Type B pancreatic cell (in vitro differentiated cells): ENCODE results near the gene CDC25A. TPM values are rescaled to one million over a fixed set of nuclear protein-coding genes. Genes with fewer than 3 reads are reported as not detected.
"Not testable (repeated sequence)": the region's sequence is repeated elsewhere in the genome, so short reads cannot be mapped to it uniquely, and the experiment has no call there.

Source experiments
- DNase-seq: peaks from one replicate; pipeline ENCODE4 v3.0.0; 2021; ENCODE audit warnings: mixed read lengths; ENCODE audit not compliant: unreplicated experiment; ENCODE audit errors: extremely low spot score
- H3K27ac Mint-ChIP-seq: 2 replicates; pipeline ENCODE4 v1.8.0; 2021; ENCODE audit warnings: mild to moderate bottlenecking, mixed read lengths
- H3K27me3 Mint-ChIP-seq: 2 replicates; pipeline ENCODE4 v1.8.0; 2021; ENCODE audit warnings: mixed read lengths
- H3K36me3 Mint-ChIP-seq: 2 replicates; pipeline ENCODE4 v1.8.0; 2021; ENCODE audit warnings: mixed read lengths
- H3K4me1 Mint-ChIP-seq: one replicate; pipeline ENCODE4 v1.8.0; 2021; ENCODE audit warnings: mixed read lengths; ENCODE audit not compliant: unreplicated experiment
- H3K4me3 Mint-ChIP-seq: 2 replicates; pipeline ENCODE4 v1.8.0; 2021; ENCODE audit warnings: mild to moderate bottlenecking, mixed read lengths
- H3K9me3 Mint-ChIP-seq: 2 replicates; pipeline ENCODE4 v1.8.0; 2021; ENCODE audit warnings: mixed read lengths
- CTCF ChIP-seq: fragments of 200-600 bp; sonication (generic); conservative IDR thresholded peaks from 2 replicates; pipeline ENCODE4 v1.5.0; 2021; ENCODE audit warnings: antibody characterized with exemption, mild to moderate bottlenecking
- total RNA-seq: library from RNA; stranded (reverse); gene quantifications from 2 replicates; pipeline ENCODE4 v1.2.1, GENCODE V29; 2021; ENCODE audit warnings: low replicate concordance

Gene CDC25A
- total RNA-seq, 1 donor from 2014 or later = 28.0 TPM

- no peaks in the 10 kb centered on the region for H3K27me3 Mint-ChIP-seq
- H3K4me3 Mint-ChIP-seq = no peak overlapping the region
- no peak for TF ChIP-seq CTCF
- no peaks in the 10 kb centered on the region for H3K9me3 Mint-ChIP-seq
- H3K4me1 Mint-ChIP-seq = no peaks in the 10 kb centered on the region
- DNase-seq = no peak
- H3K36me3 Mint-ChIP-seq = no peaks in the 10 kb centered on the region
- H3K27ac Mint-ChIP-seq = no peak overlapping the region
Observed at GRCh38 chr3:48218537-48218936, 30.3 kb upstream of the CDC25A start.

DNA sequence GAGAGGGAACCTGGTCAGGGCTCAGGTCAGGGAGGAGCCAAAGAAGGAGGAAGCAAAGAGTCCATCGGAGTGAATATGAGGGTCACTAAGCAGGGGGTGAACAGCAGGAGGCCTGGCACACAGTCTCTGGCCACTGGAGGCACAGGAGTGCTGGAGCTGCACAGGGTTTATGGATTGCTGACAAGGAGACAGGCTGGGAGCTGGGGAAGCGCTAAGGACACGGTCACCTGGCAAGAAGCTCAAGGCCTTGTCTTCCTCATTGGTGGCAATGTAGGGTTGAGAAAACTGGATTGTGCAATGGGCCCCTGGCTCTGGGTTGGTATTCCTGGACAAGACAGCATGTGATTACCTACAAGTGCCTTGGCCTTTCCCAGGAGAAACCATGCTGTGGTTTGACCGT is 29.2 kb upstream of the CDC25A start:
- no peaks in the 10 kb centered on the region for H3K9me3 Mint-ChIP-seq
- no peak for TF ChIP-seq CTCF
- no peaks in the 10 kb centered on the region for H3K27me3 Mint-ChIP-seq
- H3K4me1 Mint-ChIP-seq = no peaks in the 10 kb centered on the region
- H3K27ac Mint-ChIP-seq = no peak overlapping the region
- DNase-seq = no peak
- no peaks in the 10 kb centered on the region for H3K36me3 Mint-ChIP-seq
- H3K4me3 Mint-ChIP-seq = no peak overlapping the region

GRCh38 chr3:48215876-48216275 is 27.7 kb upstream of the CDC25A start:
- no peak for TF ChIP-seq CTCF
- Mint-ChIP-seq H3K4me3 (no peak overlapping the region), H3K36me3 (no peaks in the 10 kb centered on the region), H3K27me3 (no peaks in the 10 kb centered on the region), H3K4me1 (no peaks in the 10 kb centered on the region), H3K27ac (no peak overlapping the region), H3K9me3 (no peaks in the 10 kb centered on the region)
- DNase-seq = no peak

- Mint-ChIP-seq H3K27me3 (no peaks in the 10 kb centered on the region), H3K4me3 (no peak overlapping the region), H3K36me3 (no peaks in the 10 kb centered on the region), H3K4me1 (no peaks in the 10 kb centered on the region), H3K27ac (no peak overlapping the region), H3K9me3 (no peaks in the 10 kb centered on the region)
- DNase-seq = no peak
- no peak for TF ChIP-seq CTCF
Observed at GRCh38 chr3:48215466-48215865, 27.2 kb upstream of the CDC25A start.

GRCh38 chr3:48215019-48215418 is 26.8 kb upstream of the CDC25A start:
- Mint-ChIP-seq H3K4me1 (no peaks in the 10 kb centered on the region), H3K27ac (no peak overlapping the region), H3K4me3 (no peak overlapping the region), H3K27me3 (no peaks in the 10 kb centered on the region), H3K36me3 (no peaks in the 10 kb centered on the region), H3K9me3 (no peaks in the 10 kb centered on the region)
- TF ChIP-seq CTCF = no peak
- no peak for DNase-seq

GRCh38 chr3:48214225-48214624 is 26.0 kb upstream of the CDC25A start:
- DNase-seq = no peak
- H3K4me1 Mint-ChIP-seq = no peaks in the 10 kb centered on the region
- H3K4me3 Mint-ChIP-seq = no peak overlapping the region
- no peaks in the 10 kb centered on the region for H3K27me3 Mint-ChIP-seq
- no peak overlapping the region for H3K27ac Mint-ChIP-seq
- H3K36me3 Mint-ChIP-seq = no peaks in the 10 kb centered on the region
- no peak for TF ChIP-seq CTCF
- H3K9me3 Mint-ChIP-seq = no peaks in the 10 kb centered on the region

DNA sequence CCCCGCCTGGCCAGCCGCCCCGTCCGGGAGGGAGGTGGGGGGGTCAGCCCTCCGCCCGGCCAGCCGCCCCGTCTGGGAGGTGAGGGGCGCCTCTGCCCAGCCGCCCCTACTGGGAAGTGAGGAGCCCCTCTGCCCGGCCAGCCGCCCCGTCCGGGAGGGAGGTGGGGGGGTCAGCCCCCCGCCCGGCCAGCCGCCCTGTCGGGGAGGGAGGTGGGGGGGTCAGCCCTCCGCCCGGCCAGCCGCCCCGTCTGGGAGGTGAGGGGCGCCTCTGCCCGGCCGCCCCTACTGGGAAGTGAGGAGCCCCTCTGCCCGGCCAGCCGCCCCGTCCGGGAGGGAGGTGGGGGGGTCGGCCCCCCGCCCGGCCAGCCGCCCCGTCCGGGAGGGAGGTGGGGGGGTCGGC is 23.6 kb upstream of the CDC25A start:
- H3K27me3 Mint-ChIP-seq, DNase-seq, H3K27ac Mint-ChIP-seq, H3K4me3 Mint-ChIP-seq, H3K4me1 Mint-ChIP-seq, H3K36me3 Mint-ChIP-seq, H3K9me3 Mint-ChIP-seq: not testable (repeated sequence)

- not testable (repeated sequence) for H3K4me1 Mint-ChIP-seq, H3K27me3 Mint-ChIP-seq, DNase-seq, H3K4me3 Mint-ChIP-seq, H3K36me3 Mint-ChIP-seq, H3K9me3 Mint-ChIP-seq, H3K27ac Mint-ChIP-seq
Observed at GRCh38 chr3:48210534-48210933, 22.3 kb upstream of the CDC25A start.
